HK-2 (cell line): ENCODE results near the gene PTDSS2.
"Not testable (repeated sequence)": the region's sequence is repeated elsewhere in the genome, so short reads cannot be mapped to it uniquely, and the experiment has no call there.

ENCODE experiments used
- DNase-seq: peaks from one replicate; pipeline ENCODE4 v3.0.0-alpha.2; 2018; ENCODE audit not compliant: unreplicated experiment

PTDSS2 gene

DNA sequence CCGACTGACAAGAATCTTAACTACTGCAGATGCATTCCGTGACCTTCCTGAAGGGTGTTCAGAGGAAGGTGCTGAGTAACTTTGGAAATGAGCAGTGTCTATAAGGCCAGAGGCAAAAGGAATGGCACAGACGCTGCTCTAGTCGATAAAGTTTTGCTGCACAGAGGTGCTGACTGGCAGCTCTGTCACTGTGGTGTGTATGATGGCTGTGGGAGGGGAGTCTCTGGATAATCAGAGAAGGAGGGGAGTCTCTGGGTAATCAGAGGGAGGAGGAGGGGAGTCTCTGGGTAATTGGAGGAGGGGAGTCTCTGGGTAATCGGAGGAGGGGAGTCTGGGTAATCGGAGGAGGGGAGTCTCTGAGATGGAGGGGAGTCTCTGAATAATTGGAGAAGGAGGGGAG lies 18.4 kb downstream of the PTDSS2 start:
- DNase-seq: no peak

GRCh38 chr11:469026-469683 lies 19.1 kb downstream of the PTDSS2 start:
- not testable (repeated sequence) for DNase-seq

GRCh38 chr11:469684-470560 lies 19.8 kb downstream of the PTDSS2 start:
- no peak for DNase-seq

- no peak for DNase-seq
Observed at GRCh38 chr11:471468-472145, 21.5 kb downstream of the PTDSS2 start.

DNA sequence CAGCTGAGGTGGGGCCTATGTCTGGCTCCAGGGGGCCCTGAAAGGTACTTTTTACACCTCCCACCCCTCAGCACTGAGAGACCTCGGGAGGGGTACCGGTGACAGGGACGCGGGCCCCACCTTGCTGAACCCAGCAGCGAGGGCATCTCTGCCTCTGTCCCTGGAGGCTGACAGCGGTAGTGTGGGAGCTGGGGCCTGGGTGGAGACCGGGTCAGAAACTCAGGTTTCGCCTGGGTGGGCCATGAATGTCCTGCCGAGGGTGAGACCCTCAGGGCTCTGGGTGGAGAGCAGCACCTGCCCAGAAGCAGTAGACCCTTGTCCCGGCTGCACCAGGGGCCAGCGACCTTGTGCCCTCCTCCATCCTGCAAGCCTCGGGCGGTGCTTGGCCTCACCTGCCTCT lies 22.2 kb downstream of the PTDSS2 start:
- no peak for DNase-seq

DNA sequence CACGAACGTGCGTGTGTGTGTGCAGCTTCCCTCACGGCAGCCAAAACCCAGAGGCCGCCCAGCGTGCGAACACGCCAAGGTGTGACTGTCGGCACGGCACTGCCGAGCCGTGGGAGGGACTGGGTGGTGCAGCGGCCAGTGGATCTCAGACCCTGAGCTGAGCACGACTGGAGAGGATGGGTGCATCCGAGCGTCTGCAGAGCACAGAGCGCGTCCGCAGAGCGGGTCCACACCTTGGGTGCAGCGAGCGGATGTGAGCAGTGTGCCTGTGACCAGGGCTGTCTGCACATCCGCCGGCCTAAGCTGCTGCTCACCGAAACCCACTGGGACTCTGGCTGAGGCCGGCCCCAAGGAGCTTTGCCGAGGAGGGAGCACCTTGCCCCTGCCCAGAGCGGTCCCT lies 22.7 kb downstream of the PTDSS2 start:
- no peak for DNase-seq

DNA sequence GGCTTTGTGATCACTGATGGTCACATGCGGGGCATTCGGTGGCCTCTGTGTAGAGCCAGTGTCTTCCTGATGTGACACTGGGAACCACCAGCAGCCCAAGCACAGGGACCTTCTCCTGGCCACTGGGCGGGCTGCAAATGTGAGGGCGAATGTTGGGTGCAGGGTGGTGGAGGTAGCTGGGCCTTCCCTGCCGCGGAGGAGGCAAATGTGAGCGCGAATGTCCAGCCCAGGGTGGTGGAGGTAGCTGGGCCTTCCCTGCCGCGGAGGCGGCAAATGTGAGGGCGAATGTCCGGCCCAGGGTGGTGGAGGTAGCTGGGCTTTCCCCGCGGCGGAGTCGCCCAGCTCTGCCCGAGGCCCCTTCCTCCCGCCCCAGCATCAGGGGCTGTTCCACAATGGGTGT lies 23.3 kb downstream of the PTDSS2 start:
- no peak for DNase-seq

DNA sequence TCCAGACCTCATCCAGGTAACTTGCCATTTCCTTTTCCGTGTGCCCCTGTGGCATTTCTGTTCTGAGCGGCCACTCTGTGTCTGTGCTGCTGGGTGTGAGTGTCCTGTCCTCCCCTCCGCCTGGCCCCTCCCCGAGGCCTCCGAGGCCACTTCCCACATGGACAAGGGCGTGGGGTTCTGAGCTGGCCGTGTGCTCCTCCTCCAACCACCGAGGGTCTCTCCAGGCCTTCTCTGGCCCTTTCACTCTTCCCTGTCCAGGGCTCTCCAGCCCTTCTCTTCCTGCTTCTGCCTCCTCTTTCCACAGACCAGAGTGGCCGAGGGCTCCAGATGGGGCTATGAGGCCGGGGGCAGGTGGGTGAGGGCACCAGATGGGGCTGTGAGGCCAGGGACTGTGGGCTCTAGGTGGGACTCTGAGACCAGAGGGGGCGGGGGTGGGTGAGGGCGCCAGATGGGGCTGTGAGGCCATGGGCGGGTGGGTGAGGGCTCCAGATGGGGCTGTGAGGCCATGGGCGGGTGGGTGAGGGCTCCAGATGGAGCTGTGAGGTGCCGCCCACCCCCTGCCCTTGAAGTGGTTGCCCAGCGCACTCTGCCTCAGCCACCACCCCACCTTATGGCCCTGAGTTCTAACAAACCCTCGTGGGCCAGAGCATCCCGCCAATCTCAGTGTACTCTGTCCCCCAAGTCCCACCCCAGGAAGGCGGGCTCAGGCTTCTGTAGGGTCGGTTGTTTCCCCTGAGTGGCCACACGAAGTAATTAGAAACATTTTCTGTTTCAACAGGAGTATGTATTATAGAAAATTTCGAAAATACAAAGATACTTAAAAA lies 24.1 kb downstream of the PTDSS2 start:
- no peak for DNase-seq

DNA sequence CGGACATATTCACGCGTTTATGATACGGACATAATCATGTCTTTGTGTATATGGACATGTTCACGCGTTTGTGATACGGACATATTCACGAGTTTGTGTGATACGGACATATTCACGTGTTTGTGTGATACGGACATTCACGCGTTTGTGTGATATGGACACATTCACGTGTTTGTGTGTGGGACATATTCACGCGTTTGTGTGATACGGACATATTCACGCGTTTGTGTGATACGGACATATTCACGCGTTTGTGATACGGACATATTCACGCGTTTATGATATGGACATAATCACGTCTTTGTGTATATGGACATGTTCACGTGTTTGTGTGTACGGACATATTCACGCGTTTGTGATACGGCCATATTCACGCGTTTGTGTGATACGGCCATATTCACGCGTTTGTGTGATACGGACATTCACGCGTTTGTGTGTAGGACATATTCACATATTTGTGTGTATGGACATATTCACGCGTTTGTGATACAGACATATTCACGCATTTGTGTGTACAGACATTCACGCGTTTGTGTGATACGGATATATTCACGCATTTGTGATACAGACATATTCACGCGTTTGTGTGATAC lies 24.9 kb downstream of the PTDSS2 start:
- no peak for DNase-seq

DNA sequence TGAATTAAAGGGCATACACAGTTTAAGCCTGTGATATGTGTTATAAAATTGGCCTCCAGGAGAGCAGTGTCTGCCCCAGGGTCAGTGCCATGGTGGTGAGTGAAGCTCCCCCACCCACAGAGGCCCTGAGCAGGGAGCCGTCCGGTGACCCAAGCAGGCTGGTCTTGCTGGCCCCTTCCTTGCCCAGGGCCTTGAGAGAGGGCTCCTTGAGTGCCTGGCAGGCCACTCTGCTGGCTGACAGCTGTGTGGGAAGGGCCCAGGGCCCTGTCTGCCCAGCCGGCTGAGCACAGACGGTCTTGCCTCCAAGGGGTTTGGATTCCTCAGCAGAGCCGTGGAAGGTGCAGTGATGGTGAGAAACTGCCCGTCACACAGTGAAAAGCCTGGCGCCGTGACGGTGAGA lies 25.9 kb downstream of the PTDSS2 start:
- no peak for DNase-seq

DNA sequence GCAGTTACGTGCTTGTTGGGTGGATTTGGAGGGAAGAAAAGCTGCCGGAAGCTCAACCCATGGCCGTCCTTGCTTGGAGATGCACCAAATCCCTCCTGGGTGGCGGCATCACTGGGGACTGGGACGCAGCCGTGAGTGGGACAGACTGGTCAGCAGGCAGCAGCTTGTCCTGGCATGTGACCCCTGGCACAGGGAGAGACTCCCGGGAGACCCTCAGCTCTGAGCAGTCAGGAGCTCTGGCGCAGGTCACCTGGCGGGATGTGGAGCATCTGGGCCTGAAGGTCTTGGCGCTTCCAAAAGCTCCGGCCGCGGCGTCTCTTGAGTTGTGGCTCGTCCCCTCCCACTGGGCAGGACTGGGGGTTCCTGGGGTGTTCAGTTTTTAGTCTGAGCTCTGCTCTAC lies 26.3 kb downstream of the PTDSS2 start:
- no peak for DNase-seq

DNA sequence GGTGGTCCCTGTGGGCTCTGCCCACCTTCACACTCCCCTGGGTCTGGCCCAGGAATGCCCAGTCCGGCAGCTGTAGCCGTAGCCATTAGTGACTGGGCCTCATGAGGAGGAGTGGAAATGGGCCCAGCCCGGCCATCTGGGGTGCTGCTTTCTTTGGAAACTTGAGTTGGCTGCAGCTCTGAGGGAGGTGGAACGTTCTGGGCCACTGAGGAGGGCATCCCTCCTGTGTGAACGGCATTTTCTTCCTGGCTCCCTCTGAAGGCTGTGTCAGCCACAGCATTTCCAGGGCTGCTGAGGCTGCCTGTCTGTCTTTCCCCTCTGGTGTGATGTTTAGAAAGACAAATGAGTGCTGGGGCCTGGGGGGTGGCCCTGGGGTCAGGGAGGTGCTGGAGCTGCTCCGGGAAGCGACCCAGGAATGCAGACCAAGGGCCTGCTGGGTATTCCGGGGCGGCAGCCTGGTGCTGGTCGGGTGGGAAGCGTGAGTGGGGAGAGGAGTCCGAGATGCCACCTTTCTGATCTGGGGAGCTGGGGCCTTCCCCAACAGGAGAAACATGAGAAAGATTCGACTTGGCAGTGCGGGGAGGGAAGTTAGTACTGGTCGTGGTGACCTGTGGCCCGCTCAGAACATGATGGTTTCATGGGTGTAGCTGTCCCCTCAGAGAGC lies 27.1 kb downstream of the PTDSS2 start:
- DNase-seq: no peak

DNA sequence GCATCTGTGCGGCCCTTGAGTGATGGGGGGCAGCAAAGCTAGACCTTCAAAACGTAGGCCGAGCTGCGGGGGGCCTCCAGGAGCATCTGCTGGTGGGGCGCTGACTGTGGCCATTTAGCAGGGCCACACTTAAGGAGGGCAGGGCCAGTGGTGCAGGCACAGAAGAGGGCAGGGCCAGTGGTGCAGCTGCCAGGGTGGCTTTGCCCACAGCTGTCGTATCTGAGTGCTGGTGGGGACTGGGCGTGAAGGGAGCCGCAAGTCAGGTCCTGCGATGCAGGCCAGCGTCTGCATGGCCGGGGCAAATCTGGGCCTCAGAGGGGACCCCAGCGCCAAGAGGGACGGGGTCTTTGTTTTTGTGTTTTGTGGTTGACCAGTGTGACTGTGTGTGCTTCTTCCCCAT lies 29.2 kb downstream of the PTDSS2 start:
- no peak for DNase-seq

DNA sequence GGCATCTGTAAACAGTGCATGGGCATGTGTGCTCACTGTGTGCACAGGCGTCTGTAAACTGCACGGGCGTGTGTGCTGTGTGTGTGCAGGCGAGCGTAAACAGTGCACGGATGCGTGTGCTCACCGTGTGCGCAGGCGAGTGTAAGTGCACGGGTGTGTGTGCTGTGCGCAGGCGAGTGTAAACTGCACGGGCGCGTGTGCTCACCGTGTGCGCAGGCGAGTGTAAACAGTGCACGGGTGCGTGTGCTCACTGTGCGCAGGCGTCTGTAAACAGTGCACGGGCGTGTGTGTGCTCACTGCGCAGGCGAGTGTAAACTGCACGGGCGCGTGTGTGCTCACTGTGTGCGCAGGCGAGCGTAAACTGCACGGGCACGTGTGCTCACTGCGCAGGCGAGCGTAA lies 34.5 kb downstream of the PTDSS2 start:
- DNase-seq: no peak

DNA sequence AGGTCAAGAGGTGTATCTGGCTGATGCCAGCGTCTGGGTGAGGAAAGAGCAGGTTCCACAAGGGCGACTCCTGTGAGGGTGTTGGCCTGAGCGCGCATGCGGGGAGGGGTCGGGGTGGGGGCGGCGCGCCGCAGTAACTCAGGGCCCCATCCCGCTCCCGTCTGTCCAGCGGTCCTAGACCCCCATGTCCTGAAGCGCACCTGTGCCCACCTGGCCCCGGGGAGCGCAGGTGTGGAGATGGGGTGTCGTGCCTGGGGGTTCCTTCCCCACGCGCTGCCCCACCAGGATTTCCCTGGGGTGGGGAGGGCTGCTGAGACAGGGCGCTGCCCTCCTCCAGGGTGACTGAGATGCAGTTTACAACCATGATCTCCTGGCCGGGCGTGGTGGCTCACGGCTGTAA lies 36.1 kb downstream of the PTDSS2 start:
- DNase-seq: no peak

- DNase-seq: no peak
Observed at GRCh38 chr11:487571-488021, 37.5 kb downstream of the PTDSS2 start.

GRCh38 chr11:488062-488461 lies 38.0 kb downstream of the PTDSS2 start:
- DNase-seq: no peak

DNA sequence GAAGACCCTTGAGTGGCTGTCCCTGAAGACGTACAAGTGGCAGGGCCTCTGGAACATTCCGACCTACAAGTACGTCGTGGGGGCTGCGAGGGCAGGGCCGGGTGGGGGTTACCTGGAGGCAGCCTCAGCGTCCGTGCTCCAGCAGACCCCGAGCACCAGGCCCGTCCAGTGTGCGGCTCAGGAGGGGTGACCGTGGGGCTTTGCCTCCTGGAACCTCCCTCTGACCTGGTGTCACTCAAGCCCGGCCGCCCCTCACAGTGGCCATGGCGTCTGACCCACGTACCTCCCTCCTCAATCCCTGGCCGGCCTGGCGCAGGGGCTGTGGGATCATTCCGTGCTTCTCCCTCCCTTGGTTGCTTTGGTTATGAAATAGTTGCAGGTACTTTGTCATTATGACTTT lies 38.5 kb downstream of the PTDSS2 start:
- no peak for DNase-seq

- no peak for DNase-seq
Observed at GRCh38 chr11:488992-489391, 38.9 kb downstream of the PTDSS2 start.

- DNase-seq: no peak
Observed at GRCh38 chr11:489610-490185, 39.6 kb downstream of the PTDSS2 start.
